Activated T-helper 1 cell treated with anti-CD3 and anti-CD28 coated beads, Interleukin-12 subunit alpha, Interleukin-12 subunit beta, Interleukin-2, Interleukin-4 antibody, amounts not matched to agents 30 ng/mL and 10 ng/mL and 1 ng/mL, durations not matched to agents 14 hours and 24 hours and 36 hours (primary cell): ENCODE data around the gene NTN3. TPM values are rescaled to one million over a fixed set of nuclear protein-coding genes. Genes with fewer than 3 reads are reported as not detected.
A peak's percentile ranks its signal among the peaks of the same experiment; 100 is the strongest.
"Not testable (repeated sequence)": the region's sequence is repeated elsewhere in the genome, so short reads cannot be mapped to it uniquely, and the experiment has no call there.

ENCODE experiments used
- DNase-seq: peaks from one replicate; pipeline ENCODE4 v3.0.0; 2021; ENCODE audit warnings: low spot score
- H3K27ac Mint-ChIP-seq: one replicate; pipeline ENCODE4 v1.8.0; 2021; ENCODE audit warnings: mild to moderate bottlenecking, mixed read lengths
- H3K27me3 Mint-ChIP-seq: one replicate; pipeline ENCODE4 v1.8.0; 2022; ENCODE audit warnings: mild to moderate bottlenecking, moderate library complexity, mixed read lengths; ENCODE audit not compliant: insufficient read depth
- H3K36me3 Mint-ChIP-seq: one replicate; pipeline ENCODE4 v1.8.0; 2021; ENCODE audit warnings: low read depth, mixed read lengths
- H3K4me1 Mint-ChIP-seq: one replicate; pipeline ENCODE4 v1.8.0; 2021; ENCODE audit warnings: low read depth, mixed read lengths
- H3K4me3 Mint-ChIP-seq: one replicate; pipeline ENCODE4 v1.8.0; 2021; ENCODE audit warnings: mild to moderate bottlenecking, moderate library complexity, mixed read lengths
- H3K9me3 Mint-ChIP-seq: one replicate; pipeline ENCODE4 v1.8.0; 2021; ENCODE audit warnings: mixed read lengths
- intact Hi-C: fragments of 100-400 bp; cut with micrococcal nuclease; formaldehyde crosslinking; loops from one replicate; pipeline ENCODE4 v1.15.1; 2024
- total RNA-seq: library from RNA; stranded (reverse); gene quantifications from 2 replicates; pipeline ENCODE4 v1.2.3, GENCODE V29; 2022

NTN3 gene
- total RNA-seq, 1 donor from 2014 or later, result not detected

DNA sequence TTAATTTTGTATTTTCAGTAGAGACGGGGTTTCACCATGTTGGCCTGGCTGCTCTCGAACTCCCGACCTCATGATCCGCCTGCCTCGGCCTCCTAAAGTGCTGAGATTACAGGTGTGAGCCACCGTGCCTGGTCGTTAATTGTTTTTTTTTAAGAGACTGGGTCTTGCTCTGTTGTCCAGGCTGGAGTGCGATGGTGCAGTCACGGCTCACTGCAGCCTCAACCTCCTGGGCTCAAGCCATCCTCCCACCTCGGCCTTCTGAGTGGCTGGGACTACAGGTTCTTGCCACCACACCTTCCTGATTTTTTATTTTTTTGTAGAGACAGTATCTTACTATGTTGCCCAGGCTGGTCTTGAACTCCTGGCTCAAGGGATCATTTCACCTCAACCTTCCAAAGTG lies 8.9 kb downstream of the NTN3 start:
- H3K27ac Mint-ChIP-seq, DNase-seq, H3K4me1 Mint-ChIP-seq, H3K27me3 Mint-ChIP-seq, H3K9me3 Mint-ChIP-seq, H3K36me3 Mint-ChIP-seq, intact Hi-C loops, H3K4me3 Mint-ChIP-seq: not testable (repeated sequence)

DNA sequence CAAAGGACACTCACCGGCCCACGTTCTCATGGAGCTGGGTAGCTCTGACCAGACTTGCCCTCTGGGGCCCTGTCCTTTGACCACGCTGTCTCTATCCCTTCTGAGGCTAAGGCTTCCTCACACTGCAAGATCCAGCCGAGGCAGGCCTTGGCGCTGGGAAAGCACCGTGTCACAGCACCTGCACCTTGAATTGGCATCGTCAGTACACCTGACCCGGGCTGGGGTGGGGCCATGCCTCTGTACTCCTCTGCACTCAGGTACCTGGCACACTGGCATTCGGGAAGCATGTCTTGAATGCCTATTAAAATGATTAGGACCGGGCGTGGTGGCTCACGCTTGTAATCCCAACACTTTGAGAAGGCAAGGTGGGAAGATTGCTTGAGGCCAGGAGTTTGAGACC lies 9.9 kb downstream of the NTN3 start:
- Mint-ChIP-seq H3K9me3 (no peaks in the 10 kb centered on the region), H3K36me3 (peaks cover 2% of the 10 kb centered on the region), H3K4me1 (no peaks in the 10 kb centered on the region), H3K4me3 (no peak overlapping the region), H3K27me3 (peaks cover 8% of the 10 kb centered on the region), H3K27ac (no peak overlapping the region)
- intact Hi-C loops, result no loop called here
- no peak for DNase-seq

DNA sequence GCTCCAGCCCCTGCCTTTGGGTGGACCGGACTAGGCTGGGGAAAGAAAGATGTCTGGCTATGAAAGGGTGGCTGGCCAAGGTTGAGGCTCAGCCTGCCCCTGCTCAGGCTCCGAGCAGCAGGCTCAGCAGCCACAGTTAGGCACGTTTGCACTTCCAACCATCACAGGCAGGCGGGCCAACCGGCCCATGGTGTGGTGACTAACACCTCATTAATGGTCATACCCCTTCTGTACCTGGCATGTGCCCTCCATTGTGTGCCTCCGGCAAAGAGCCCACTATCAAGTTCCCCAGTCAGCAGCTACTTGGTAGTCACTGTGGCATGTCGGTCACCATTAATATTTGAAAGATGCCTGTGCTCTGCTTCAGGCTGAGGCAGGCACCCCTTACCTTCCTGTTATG lies 10.6 kb downstream of the NTN3 start:
- peaks cover 2% of the 10 kb centered on the region for H3K36me3 Mint-ChIP-seq
- no peak overlapping the region for H3K4me3 Mint-ChIP-seq
- DNase-seq, result no peak
- H3K27ac Mint-ChIP-seq, result no peak overlapping the region
- peaks cover 4% of the 10 kb centered on the region for H3K4me1 Mint-ChIP-seq
- H3K27me3 Mint-ChIP-seq, result peaks cover 7% of the 10 kb centered on the region
- intact Hi-C loops, result no loop called here
- H3K9me3 Mint-ChIP-seq, result no peaks in the 10 kb centered on the region

DNA sequence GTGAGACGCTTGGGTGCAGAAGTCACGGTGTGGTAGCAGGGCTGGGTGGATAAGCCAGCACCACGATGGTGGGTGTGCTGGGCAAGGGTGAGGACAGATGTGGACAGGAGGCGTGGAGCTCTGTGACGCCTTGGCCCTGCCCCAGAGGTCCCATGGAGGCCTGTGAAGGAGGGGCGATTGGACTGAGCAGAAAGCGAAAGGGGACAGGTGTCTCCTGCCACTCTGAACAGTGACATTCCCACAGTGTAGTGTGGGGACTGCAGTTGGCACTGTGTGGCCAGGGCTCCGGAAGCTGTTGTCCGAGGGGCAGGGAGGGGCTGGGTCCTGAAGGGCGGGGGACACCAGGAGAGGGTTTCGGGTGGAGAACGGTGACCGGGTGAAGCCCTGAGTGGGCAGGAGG lies 11.2 kb downstream of the NTN3 start:
- intact Hi-C loops, result no loop called here
- H3K27me3 Mint-ChIP-seq, result peaks cover 1% of the 10 kb centered on the region

DNA sequence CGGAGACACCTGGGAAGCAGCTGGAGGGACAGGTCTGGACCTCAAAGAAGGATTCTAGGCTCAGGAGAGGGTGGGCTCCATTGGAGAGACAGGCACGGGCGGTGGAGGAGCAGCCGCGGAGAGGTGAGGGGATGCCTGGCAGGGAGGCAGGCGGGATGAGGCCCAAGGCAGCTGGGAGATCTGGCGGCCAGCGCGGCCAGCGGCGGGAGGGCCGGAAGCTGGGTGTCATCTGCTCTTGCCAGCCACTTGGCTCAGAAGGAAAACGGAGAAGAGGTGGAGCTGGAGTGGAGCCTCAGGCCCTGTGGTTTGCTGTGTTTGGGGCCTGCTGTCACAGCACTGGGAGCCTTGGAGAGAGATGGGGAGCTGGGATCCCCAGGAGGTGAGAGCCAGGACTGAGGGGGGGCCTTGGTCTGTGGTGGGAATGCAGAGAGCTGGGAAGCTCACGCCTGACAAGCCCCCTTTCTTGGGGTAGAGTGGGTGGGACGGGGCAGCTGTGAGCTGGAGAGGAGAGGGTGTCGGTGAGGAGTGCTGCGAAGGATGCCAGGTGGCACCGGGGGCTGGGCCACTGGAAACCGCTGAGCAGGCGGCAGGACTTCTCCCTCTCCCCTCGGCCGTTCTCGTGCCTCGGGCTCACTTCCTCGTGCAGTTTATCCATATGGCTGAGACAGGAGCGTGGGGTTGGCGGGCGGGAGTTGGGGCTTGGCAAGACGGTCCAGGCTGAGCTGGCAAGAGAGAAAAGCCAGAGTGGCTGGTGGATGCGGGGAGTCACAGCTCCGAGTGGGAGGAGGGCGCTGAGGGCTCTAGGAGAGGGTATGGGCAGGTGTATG lies 11.8 kb downstream of the NTN3 start:
- peaks cover 2% of the 10 kb centered on the region for H3K36me3 Mint-ChIP-seq
- no peak for DNase-seq
- peaks cover 1% of the 10 kb centered on the region for H3K27me3 Mint-ChIP-seq
- no peaks in the 10 kb centered on the region for H3K9me3 Mint-ChIP-seq
- no peak overlapping the region for H3K27ac Mint-ChIP-seq
- no peak overlapping the region for H3K4me3 Mint-ChIP-seq
- H3K4me1 Mint-ChIP-seq, result peaks cover 14% of the 10 kb centered on the region
- intact Hi-C loops, result no loop called here

More for the DNA sequence above, 11.2 kb downstream of the NTN3 start:
- Mint-ChIP-seq H3K36me3 (peaks cover 2% of the 10 kb centered on the region), H3K27ac (no peak overlapping the region), H3K4me3 (no peak overlapping the region), H3K9me3 (no peaks in the 10 kb centered on the region), H3K4me1 (peaks cover 9% of the 10 kb centered on the region)
- no peak for DNase-seq

GRCh38 chr16:2483939-2484897 lies 13.1 kb downstream of the NTN3 start:
- H3K27ac Mint-ChIP-seq, result no peak overlapping the region
- no peaks in the 10 kb centered on the region for H3K9me3 Mint-ChIP-seq
- intact Hi-C loops, result no loop called here
- no peak for DNase-seq
- H3K27me3 Mint-ChIP-seq, result no peaks in the 10 kb centered on the region
- H3K36me3 Mint-ChIP-seq, result peaks cover 2% of the 10 kb centered on the region
- no peak overlapping the region for H3K4me3 Mint-ChIP-seq
- H3K4me1 Mint-ChIP-seq, result peaks cover 14% of the 10 kb centered on the region

DNA sequence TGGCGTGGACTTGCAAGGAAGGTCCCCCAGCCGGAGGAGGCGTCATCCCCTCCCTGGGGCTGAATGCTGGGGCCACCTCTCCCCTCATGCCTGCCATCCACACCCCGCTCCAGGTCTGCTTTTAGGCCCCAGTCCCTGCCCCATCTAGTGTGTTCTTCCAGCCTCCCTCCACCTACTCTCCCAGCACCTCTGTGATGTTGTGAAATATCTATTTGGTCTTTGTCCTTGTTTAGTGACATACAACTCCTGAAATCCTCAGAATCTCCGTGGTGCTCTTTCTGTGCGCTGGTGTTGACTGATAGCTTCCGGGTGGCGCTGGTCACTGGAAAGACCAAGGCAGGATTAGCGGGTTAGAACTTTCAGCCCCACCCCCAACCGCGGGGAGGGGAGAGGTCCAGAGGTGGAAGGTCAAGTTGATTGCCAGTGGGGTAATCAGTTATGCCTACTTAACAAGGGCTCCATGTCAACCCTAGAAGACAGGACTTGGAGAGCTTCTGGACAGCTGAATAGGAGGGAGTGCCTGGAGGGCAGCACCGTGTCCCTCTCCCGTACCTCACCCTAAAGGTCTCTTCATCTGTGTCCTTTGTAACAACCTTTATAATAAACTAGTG lies 13.9 kb downstream of the NTN3 start:
- Mint-ChIP-seq H3K9me3 (no peaks in the 10 kb centered on the region), H3K4me1 (peaks cover 14% of the 10 kb centered on the region), H3K27ac (no peak overlapping the region)

DNA sequence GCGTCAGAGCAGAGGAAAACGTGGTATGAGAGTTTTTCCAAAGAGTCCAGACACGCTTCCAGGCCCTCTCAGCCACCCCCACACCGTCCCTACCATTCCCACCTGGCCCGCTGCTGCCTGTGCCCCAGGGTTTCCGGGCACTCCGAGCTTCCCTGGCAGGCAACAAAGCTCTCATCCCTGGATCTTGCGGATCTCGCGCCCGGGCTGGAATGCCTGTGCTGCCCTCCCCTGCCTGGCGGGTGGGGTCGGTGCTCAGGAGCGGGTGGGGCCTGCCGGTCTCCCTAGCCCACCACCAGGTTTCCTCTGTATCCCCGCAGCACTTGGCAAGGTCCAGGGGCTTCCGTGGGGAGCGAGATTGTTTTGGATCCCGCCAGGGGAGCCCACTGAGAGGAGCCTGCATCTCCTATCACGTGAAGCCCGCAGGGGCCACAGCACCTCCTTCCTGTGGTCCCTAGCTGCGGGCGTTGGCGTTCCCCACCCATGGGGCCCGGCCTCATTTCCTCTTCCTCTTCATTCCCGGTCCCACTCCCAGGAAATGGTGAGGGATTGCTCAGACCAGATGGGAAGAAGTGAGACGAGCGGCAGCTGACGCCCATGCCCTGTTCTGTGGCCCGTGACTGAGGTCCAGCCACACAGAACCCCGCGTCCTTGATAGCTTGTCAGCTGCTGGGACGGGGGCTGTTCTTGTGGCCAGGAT lies 14.9 kb downstream of the NTN3 start:
- Mint-ChIP-seq H3K4me1 (peaks cover 14% of the 10 kb centered on the region), H3K4me3 (no peak overlapping the region), H3K27me3 (no peaks in the 10 kb centered on the region), H3K9me3 (no peaks in the 10 kb centered on the region), H3K27ac (no peak overlapping the region), H3K36me3 (peaks cover 2% of the 10 kb centered on the region)
- intact Hi-C loops, result loop anchor here (5.0 kb wide), 1 partner anchor 144 kb away; the partner anchor contains the start of gene ABCA3
- DNase-seq, result no peak

More for the DNA sequence above, 13.9 kb downstream of the NTN3 start:
- H3K4me3 Mint-ChIP-seq, result no peak overlapping the region
- intact Hi-C loops, result loop anchor here (5.0 kb wide), 1 partner anchor 143 kb away; the partner anchor contains the start of gene ABCA3
- peaks cover 2% of the 10 kb centered on the region for H3K36me3 Mint-ChIP-seq
- DNase-seq, result no peak
- no peaks in the 10 kb centered on the region for H3K27me3 Mint-ChIP-seq

- Mint-ChIP-seq H3K9me3 (no peaks in the 10 kb centered on the region), H3K4me1 (peaks cover 14% of the 10 kb centered on the region), H3K4me3 (peak overlapping the region; percentile 9), H3K36me3 (peaks cover 2% of the 10 kb centered on the region), H3K27ac (peak overlapping the region; percentile 65), H3K27me3 (no peaks in the 10 kb centered on the region)
- peak; percentile 65 for DNase-seq
- intact Hi-C loops, result loop anchor here (1.0 to 5.0 kb wide), 3 partner anchors 12 to 145 kb away; partner anchors contain the start of genes ABCA3, TBC1D24 and TEDC2
These were observed 15.8 kb downstream of the NTN3 start for GRCh38 chr16:2486645-2487516.

DNA sequence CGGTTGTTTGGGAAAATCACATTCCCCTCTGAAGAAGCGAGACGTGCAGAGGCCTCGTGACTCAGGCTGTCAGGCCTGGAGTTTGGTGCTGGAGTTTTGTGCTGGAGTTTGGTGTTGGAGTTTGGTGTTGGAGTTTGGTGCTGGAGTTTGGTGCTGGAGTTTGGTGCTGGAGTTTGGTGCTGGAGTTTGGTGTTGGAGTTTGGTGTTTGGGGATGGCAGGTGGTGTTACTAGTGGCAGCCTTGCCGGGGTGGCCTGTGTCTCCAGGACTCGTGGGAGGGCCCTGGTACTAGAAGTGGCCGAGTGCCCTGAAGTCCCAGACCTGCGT lies 16.4 kb downstream of the NTN3 start:
- H3K36me3 Mint-ChIP-seq, result peaks cover 2% of the 10 kb centered on the region
- H3K9me3 Mint-ChIP-seq, result no peaks in the 10 kb centered on the region
- peaks cover 14% of the 10 kb centered on the region for H3K4me1 Mint-ChIP-seq
- H3K27me3 Mint-ChIP-seq, result no peaks in the 10 kb centered on the region
- no peak for DNase-seq
- intact Hi-C loops, result loop anchor here (1.0 to 5.0 kb wide), 3 partner anchors 12 to 145 kb away; partner anchors contain the start of genes ABCA3, TBC1D24 and TEDC2
- peak overlapping the region; percentile 65 for H3K27ac Mint-ChIP-seq
- H3K4me3 Mint-ChIP-seq, result peak overlapping the region; percentile 9

- Mint-ChIP-seq H3K27me3 (no peaks in the 10 kb centered on the region), H3K9me3 (no peaks in the 10 kb centered on the region), H3K4me1 (peaks cover 14% of the 10 kb centered on the region), H3K27ac (no peak overlapping the region), H3K4me3 (no peak overlapping the region), H3K36me3 (peaks cover 2% of the 10 kb centered on the region)
- no peak for DNase-seq
- intact Hi-C loops, result loop anchor here (1.0 to 5.0 kb wide), 3 partner anchors 13 to 146 kb away; partner anchors contain the start of genes ABCA3, TBC1D24 and TEDC2
These were observed 16.9 kb downstream of the NTN3 start for GRCh38 chr16:2487903-2488531.
